Lower leg skin (tissue), 3 donors: ENCODE results near the gene LFNG.

Source experiments
- POLR2A ChIP-seq, 2 donors: fragments of 450-650 bp; IDR thresholded peaks; one replicate each; pipeline ENCODE4 v1.6.1; 2016 to 2017; ENCODE audit warnings: antibody characterized with exemption in 2 of 2, mild to moderate bottlenecking in 1 of 2, moderate library complexity in 1 of 2
- TF ChIP-seq, protein P1 (sequence below), 3 donors: fragments of 450-650 bp; IDR thresholded peaks; one replicate each; pipeline ENCODE4 v1.5.1; 2016; ENCODE audit warnings: antibody characterized with exemption in 3 of 3, mild to moderate bottlenecking in 3 of 3, moderate library complexity in 2 of 3

DNA sequence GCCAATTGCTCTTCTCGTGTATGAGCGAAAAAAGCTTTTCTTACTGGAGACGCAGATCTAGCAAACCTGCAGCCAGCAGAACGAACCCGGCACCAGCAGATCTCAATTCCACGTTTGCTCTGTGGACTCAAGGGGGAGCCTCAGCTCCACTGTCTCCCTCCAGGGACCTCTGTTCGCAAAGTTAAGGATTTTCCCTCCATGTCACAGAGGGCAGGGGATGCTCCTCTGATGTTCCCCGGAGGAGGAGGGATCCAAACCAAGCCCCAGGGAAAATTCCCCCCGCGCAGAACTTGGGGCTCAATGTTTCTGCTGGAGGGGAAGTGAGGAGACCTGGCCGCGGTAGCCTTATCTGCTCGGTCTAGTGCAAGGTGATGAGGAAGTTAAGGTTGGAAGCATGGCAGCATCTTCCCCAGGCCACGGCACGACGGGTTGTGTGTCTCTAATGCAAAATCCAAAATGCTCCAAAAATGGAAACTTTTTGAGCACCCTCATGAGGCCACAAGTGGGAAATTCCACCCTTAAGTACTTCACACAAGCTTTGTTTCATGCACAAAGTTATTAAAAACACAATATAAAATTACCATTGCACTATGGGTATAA, 48.2 kb downstream of the LFNG start:
- TF ChIP-seq, protein P1, sequence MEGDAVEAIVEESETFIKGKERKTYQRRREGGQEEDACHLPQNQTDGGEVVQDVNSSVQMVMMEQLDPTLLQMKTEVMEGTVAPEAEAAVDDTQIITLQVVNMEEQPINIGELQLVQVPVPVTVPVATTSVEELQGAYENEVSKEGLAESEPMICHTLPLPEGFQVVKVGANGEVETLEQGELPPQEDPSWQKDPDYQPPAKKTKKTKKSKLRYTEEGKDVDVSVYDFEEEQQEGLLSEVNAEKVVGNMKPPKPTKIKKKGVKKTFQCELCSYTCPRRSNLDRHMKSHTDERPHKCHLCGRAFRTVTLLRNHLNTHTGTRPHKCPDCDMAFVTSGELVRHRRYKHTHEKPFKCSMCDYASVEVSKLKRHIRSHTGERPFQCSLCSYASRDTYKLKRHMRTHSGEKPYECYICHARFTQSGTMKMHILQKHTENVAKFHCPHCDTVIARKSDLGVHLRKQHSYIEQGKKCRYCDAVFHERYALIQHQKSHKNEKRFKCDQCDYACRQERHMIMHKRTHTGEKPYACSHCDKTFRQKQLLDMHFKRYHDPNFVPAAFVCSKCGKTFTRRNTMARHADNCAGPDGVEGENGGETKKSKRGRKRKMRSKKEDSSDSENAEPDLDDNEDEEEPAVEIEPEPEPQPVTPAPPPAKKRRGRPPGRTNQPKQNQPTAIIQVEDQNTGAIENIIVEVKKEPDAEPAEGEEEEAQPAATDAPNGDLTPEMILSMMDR (IDR thresholded peaks at IDR 0.05), result no peak
- no peak for TF ChIP-seq POLR2A (IDR thresholded peaks at IDR 0.05)
